ENCODE data around the gene H2BW2.
"Not testable (repeated sequence)": the region's sequence is repeated elsewhere in the genome, so short reads cannot be mapped to it uniquely, and the experiment has no call there.

The H2BW2 gene

DNA sequence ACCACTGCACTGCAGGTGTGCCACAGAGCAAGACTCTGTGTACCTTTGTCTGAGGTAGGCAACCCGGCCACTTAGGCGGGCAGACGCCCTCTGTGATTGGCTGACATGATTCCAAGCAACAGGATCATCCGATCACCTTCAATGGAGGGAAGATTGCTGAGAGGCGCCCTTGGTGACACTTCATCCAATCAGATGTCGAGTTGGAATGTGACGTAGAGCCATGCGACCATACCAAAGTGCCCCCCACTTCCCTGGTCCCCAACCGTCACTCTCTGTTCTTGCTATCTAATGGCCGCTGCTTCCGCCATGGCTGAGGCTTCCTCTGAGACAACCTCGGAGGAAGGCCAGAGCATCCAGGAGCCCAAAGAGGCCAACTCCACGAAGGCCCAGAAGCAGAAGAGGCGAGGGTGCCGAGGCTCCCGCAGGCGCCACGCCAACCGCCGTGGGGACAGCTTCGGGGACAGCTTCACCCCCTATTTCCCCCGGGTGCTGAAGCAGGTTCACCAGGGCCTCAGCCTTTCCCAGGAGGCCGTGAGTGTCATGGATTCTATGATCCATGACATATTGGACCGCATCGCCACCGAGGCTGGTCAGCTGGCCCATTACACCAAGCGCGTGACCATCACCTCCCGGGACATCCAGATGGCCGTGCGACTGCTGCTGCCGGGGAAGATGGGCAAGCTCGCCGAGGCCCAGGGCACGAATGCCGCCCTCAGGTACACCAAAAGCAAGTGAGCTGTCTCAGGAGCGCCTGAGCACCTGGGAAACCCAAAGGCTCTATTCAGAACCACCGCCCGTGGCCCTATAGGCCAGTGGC, at the start of gene H2BW2:
Gene H2BW2, plus strand, starts transcription at position 268 of the 817 bp plus-strand sequence. Its CDS starts 39 bp downstream, at position 307.
- DNase-seq, result no peak

DNA sequence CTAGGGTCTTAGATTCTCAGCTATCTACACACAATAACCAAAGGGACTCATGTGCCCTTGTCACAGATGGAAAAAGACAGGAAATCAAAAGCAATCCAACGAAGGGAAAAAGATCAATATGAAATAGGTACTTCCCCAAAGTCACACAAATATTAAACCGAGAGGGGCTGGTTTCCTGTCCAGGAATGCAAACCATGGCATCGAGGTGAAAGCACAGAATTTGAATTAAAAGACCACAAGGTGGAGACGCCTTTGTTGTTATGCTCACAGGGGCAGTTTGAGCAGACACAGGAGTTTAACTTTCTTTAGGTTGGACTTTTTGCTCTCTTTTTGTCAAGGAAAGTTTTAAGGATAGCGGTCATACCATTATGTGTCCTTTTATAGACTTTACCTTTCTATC, 40.5 kb upstream of the H2BW2 start:
- no peak for DNase-seq

DNA sequence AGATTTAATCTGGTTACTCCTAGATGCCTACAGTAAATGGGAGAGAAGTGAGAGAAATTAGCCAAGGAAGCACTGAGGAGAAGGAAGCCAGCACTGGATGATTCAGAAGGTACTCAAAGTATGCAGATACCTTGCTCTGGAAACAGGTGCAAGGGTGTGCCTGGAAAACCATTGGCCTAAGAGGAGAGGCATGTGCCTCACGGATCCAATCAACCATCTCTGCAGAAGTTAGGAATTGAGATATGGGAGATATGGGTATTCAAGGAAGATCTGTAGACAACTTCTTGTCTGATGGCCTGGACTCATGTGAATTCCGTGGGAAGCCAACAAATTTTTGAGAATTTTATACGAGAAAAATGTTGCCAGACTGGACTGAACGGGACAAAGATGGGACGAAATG, 30.9 kb upstream of the H2BW2 start:
- no peak for DNase-seq

DNA sequence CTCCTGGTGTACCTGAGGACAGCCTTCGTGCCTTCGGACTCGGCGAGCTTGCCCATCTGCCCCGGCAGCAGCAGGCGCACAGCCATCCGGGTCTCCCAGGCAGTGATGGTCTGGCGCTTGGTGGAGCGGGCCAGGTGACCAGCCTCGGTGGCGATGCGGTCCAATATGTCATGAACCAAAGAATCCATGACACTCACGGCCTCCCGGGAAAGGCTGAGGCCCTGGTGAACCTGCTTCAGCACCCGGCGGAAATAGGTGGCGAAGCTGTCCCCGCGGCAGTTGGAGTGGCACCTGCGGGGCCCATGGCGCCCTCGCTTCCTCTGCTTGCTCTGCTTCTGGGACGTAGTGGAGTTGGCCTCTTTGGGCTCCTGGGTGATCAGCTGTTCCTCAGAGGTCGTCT, 26.6 kb upstream of the H2BW2 start:
- no peak for DNase-seq

DNA sequence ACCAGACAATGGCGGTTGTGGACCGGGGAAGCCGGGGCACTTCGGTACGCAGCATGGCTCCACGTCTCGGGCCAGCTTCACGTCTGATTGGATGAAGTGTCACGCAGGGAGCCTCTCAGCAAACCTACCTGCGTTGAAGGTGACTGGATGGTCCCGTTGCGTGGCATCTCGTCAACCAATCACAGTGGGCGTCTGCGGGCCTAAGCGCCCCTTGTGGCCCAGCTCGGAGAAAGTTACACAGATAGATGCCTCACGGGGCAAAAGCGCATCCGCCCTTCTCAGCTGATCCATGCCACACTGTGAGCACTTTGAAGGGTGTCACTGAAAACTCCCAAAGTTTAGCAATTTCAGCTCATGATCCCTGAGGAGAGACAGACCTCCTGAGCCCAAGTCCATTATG, 26.1 kb upstream of the H2BW2 start, which contains the start of gene H2BW1:
Gene H2BW1, minus strand, starts transcription at position 103 of the 400 bp plus-strand sequence. CDS start 132 bp downstream, outside the sequence.
- DNase-seq, result no peak

DNA sequence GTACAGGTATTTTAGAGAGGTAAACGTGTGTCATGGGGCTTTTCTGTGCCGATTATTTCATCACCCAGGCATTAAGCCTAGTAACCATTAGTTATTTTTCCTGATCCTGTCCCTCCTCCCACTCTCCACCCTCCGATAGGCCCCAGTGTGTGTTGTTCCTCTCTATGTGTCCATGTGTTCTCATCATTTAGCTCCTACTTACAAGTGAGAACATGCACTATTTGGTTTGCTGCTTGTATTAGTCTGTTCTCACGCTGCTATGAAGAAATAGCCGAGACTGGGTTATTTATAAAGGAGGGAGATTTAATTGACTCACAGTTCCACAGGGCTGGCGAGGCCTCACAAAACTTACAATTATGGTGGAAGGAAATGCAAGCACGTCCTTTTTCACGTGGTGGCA, 24.2 kb upstream of the H2BW2 start:
- DNase-seq, result not testable (repeated sequence)

DNA sequence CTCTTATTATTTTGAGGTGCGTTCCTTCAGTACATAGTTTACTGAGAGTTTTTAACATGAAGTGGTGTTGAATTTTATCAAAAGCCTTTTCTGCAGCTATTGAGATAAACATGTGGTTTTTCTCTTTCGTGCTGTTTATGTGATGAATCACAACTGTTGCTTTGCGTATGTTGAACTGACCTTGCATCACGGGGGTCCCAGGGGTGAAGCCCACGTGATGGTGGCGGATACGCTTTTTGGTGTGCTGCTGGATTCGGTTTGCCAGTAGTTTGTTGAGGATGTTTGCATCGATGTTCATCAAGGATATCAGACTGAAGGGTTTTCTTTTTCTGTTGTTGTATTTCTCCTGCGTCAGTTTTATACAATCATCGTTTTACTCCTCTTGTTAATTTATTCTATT, 21.6 kb upstream of the H2BW2 start:
- no peak for DNase-seq

DNA sequence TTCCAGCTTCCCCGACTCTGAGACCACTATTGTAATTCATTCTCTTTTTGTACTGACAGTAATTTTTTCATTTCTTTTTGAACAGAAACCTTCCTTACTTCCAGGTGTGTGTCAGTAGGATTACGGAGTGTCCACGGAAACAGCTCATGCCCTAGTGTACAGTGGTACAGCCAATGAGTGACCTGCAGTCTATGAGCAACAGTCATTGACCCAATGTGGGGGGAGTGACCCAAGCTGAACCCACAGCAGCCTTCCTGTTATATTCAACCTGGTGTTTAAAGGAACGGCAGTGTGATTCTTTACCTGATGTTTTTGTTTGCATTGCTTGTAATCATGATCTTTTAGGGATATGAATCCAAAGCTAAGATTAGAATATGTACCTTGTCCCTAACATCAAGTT, 1.2 kb downstream of the H2BW2 start:
- DNase-seq, result no peak

DNA sequence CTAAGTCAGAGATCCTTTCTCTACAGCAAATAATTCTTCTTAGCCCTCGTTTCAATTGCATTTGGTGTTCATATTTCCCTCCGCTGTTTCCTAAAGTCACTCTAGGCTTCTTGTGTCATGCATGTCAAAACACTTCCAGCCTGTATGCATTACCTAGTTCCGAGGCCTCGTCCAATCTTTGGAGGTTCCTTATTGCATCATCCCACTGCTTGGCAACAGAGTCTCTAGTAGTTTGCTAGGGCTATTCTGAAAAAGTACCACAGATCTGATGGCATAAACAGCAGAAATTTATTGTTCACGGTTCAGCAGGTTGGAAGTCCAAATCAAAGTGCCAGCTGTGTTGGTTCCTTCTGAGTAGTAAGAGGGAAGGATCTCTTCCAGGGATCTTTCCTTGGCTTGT, 5.9 kb downstream of the H2BW2 start:
- no peak for DNase-seq

DNA sequence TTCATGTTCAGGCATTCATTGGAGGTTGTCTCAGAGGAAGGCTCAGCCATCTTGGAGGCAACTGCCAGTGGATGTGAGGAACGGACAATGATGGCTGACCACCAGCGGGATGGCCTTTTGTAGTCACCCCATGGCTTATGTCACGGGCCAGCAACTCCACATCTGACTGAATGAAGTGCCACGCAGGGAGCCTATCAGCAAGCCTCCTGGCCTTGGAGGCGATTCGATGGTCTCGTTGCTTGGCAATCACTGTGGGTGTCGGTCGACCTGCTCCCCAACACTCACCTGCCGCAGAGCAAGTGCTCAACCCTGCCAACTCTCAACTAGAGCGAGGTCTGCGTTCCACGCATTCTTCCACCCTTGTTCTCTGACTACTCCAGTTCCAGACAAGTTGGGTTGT, 7.4 kb downstream of the H2BW2 start:
- no peak for DNase-seq

DNA sequence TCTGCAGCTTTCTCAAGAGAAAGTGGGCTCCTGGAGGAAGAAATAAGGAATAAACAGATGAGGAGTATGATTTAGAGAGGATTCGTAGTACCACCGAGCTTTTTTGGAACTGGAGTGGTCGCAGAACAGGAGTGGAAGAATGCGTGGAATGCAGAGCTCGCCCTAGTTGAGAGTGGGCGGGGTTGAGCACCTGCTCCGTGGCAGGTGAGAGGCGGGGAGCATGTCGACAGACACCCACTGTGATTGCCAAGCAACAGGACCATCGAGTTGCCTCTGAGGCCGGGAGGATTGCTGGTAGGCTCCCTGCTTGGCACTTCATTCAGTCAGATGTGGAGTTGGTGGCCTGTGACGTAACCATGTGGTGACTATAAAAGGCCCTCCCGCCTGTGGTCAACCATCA, 15.2 kb downstream of the H2BW2 start:
- not testable (repeated sequence) for DNase-seq

DNA sequence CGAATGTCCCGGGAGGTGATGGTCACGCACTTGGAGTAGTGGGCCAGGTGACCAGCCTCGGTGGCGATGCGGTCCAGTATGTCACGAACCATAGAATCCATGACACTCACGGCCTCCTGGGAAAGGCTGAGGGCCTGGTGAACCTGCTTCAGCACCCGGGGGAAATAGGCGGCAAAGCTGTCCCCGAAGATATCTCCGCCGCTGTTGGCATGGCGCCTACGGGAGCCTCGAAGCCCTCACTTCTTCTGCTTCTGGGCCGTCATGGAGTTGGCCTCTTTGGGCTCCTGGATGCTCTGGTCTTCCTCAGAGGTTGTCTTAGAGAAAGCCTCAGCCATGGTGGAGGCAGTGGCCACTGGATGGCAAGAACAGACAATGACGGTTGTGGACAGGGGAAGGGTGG, 22.9 kb downstream of the H2BW2 start:
- not testable (repeated sequence) for DNase-seq

DNA sequence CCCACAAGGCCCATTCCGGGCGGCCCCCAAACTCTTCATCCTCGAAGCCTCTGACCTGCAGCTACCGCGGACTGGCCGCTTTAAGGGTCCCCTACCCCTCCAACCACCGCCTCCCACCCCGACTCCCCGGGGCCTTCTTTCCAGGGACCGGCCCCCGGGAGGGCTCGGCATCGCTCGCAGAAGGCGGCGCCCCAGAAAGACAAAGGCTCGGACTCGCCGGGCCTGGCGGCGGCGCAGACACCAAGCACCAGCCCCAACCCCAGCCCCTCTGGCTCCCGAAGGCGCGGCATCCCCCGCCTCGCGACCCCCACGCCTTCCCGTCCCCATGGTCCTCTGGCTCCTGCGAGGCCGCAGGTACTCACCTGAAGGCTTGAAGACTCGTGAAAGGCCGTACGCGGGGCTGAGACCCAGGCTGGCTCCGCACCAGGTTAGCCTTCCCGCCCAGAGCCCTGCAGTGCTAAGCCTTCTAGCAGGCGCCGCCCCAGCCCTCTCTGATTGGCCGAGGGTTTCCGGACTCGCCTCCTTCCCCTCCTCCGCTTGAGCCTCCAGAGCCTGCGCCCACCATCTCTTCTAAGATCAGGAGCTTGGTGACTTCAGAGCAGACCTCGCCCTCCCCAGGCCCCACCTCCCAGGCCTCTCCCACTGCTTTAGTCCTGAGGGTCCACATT, 36.2 kb downstream of the H2BW2 start, which contains the start of gene TMSB15C:
Gene TMSB15C, minus strand, starts transcription at position 459 of the 668 bp plus-strand sequence.
- DNase-seq, result not testable (repeated sequence)

DNA sequence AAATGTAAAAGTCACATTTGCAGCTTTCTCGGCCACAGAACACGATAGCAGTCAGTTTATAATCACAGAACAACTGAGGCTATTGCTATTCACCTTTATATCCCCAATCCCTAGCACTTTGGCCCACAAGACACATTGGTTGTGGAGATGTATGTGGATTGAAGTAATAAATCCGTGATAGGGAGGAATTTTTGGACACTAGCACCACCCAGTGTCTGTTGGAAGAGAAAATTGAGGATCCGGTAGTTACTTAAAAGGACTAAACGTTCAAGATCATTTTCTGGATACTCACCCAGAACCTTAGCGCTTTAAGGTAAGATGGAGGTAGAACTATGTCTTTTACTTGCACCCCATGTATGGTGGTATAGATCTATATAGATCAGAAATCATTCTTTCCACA, 38.1 kb downstream of the H2BW2 start:
- DNase-seq, result not testable (repeated sequence)

DNA sequence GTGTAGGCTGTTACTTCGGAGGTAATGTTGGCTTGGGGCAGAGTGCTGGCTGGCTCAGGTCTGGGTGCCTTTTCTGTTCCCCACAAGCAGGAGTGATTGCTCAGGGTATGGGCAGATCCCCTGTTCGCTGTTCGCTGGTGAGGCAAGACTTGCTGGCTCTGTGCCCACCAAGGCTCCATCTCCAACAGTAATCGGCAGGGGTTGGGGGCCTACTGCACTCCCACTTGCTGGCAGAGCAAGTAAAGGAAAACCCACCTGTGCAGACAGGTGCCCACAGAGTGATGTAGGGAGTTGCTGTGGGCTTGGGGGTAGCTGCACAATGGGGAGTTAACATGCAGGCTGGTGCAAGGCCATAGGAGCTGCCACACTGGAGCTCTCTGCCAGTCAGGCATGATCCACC, 44.3 kb downstream of the H2BW2 start:
- no peak for DNase-seq

DNA sequence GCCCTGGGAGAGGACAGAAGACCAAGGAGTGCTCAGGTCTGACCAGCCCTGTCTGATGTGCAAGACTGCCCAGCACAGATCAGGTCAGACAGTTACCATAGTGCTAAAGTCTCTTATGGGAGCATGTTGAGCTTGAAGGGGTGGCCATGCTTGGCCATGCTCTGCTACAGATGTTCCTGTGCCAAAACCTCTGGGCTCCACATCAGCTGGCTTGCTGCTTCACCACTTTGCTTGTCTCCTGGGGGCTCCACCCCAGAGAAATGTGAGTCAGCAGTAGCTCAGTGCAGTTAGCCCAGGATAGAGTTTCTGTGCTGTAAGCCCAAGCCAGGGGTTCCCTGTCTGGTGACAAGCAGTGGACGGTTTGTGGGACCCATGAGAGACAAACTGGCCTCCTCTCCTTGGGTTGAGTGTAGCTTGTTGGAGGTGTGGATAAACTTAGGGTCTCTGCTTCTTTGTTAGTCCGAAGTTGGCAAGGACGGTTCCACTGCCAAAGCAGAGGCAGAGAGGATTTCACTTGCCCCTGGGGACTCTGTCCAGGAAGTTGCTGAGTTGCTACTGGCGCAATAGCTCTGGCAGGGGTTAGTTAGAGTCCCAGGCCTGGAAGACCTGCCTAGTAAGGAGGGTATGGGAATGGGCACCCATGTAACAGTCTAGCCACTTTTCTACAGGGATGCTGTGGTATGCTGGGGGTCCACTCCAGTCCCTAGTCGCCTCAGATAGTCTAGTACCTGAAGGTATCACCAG, 45.0 kb downstream of the H2BW2 start:
- no peak for DNase-seq

DNA sequence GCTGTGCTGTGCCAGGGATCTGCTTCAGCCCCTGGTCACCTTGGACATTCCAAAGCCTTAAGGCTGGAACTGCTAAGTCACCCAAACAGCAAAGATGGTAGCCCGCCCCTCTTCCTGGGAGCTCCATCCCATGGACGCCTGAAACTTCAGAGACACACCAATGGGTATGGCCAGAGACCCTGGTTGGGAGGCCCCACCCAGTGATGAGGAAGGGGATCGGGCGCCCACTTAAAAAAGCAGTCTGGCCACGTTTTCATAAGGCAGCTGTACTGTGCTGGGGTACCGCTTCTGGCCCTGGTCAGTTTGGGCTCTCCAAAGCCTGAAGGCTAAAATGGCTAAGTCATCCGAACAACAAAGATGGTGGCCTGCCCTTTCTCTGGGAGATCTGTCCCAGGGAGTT, 45.7 kb downstream of the H2BW2 start:
- DNase-seq, result no peak

DNA sequence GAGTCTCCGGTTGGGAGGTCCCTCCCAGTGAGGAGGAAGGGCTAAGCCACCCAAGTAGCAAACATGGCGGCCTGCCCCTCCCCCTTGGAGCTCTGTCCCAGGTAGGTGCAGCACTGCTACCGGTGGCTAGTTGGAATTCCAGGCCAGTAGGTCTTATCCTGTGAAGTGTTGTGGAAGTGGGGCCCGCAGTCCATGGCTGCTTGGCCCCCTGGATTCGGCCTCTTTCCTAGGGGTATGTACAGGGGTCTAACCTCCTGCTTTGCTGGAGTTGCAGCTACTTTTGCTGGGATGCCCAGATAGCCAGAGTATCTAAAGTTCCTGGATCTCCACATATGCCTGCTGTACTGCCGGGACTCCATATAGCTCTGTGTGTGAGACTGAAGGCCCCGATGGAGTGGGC, 46.2 kb downstream of the H2BW2 start:
- DNase-seq, result no peak

Data from fibroblast of skin of right quadriceps (primary cell).